Measurements from ENCODE around the gene HHAT. TPM values are rescaled to one million over a fixed set of nuclear protein-coding genes. Genes with fewer than 3 reads are reported as not detected.
"Not testable (repeated sequence)": the region's sequence is repeated elsewhere in the genome, so short reads cannot be mapped to it uniquely, and the experiment has no call there.

Gene HHAT
- total RNA-seq, 1 experiment from 2014 or later: 10.0 TPM

DNA sequence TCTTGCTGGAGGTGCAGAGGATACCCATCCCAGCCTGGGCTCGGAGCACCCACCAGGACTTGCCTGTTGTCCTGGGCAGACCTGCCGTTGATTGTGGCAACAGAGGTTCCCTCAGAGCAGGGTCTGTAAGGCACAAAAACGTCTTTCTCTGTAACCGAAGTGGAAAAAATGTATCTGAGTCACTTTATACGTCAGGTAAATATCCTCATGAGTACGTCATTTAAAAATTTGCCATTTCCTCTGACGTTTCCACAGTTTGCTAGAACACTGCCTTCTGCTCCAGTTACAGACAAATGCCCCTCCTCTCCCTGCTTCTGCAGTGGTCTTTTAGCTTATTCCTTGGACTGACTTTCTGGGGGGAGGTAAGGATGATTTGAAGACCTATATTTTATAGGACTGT lies 326.8 kb downstream of the HHAT start:
- no peaks in the 10 kb centered on the region for H3K9me3 ChIP-seq (replicated peaks)

DNA sequence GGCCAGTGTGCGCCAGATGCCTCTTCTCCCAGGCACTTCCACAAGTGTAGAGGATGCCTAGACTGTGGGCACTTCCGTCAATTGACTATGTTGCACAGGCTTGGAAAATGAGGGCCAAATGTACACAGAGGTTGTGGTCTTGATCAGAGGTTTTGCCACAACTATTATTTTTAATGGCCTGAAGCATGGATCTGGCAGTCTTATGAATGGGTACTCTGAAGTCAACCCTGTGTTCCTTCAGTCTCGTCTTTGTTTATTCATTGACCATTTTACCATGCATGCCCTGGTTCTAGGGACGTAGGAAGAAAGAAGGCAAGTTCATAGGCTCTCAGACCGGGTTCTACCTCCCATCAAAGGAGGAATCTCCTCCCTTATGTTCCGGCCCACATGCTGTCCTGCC lies 329.1 kb downstream of the HHAT start:
- no peaks in the 10 kb centered on the region for H3K9me3 ChIP-seq (replicated peaks)
- H3K4me1 ChIP-seq (replicated peaks): no peaks in the 10 kb centered on the region
- H3K4me3 ChIP-seq: no peak overlapping the region
- no peaks in the 10 kb centered on the region for H3K27me3 ChIP-seq (replicated peaks)
- no peak overlapping the region for H3K27ac ChIP-seq
- no peaks in the 10 kb centered on the region for H3K36me3 ChIP-seq
- no peak for DNase-seq (ENCODE audit: low read depth in 1 of 2, low spot score in 2 of 2)

More for the DNA sequence above, 326.8 kb downstream of the HHAT start:
- no peaks in the 10 kb centered on the region for H3K36me3 ChIP-seq
- H3K4me1 ChIP-seq (replicated peaks): no peaks in the 10 kb centered on the region
- no peak overlapping the region for H3K27ac ChIP-seq
- no peaks in the 10 kb centered on the region for H3K27me3 ChIP-seq (replicated peaks)
- no peak for DNase-seq (ENCODE audit: low read depth in 1 of 2, low spot score in 2 of 2)
- H3K4me3 ChIP-seq: no peak overlapping the region

DNA sequence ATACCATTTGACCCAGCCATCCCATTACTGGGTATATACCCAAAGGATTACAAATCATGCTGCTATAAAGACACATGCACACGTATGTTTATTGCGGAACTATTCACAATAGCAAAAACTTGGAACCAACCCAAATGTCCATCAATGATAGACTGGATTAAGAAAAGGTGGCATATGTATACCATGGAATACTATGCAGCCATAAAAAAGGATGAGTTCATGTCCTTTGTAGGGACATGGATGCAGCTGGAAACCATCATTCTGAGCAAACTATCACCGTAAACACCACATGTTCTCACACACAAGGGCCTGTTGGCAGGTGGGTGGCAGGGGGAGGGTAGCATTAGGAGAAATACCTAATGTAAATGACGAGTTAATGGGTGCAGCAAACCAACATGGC lies 332.8 kb downstream of the HHAT start:
- H3K27ac ChIP-seq; H3K4me1 ChIP-seq (replicated peaks); H3K4me3 ChIP-seq; DNase-seq (ENCODE audit: low read depth in 1 of 2, low spot score in 2 of 2); H3K9me3 ChIP-seq (replicated peaks); H3K27me3 ChIP-seq (replicated peaks); H3K36me3 ChIP-seq: not testable (repeated sequence)

DNA sequence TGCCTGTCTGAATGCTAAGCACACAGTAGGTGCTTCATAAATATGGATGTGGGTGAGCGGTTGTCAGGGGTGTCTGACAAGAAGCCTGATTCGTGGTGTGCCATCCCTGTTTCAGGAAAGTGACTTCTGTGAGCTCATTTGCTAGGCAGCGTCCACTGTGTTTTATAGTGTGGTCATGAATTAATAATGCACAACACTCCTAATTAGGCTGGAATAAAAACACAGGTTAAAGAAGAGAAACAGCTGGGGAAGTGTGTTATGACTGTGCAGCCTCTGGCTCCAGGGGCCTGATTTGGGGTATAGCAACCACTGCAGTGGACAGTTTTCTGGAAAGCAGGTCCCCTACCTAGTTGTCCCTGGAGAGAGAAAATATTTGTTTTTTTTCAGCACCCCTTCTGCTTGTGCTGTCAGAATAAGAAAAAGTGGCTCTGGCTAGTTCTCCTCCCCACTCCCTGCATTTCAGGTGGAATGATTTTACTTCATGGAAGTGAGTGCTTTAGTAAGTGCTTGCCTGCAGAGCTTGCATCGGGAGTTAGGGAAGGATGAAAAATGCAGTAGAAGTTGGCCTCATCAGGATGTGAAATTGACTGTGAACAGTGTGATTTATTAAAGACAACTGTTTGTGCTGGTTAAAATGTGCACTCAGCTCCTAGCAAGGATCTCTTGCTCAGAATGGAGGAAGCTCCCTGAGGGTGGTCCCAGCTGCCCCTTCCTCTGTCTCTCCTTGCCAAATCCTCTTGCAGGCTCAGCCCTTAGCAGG lies 333.8 kb downstream of the HHAT start:
- Histone ChIP-seq H3K27me3 (replicated peaks) (no peaks in the 10 kb centered on the region), H3K4me3 (no peak overlapping the region), H3K4me1 (replicated peaks) (no peaks in the 10 kb centered on the region), H3K27ac (no peak overlapping the region), H3K9me3 (replicated peaks) (no peaks in the 10 kb centered on the region), H3K36me3 (no peaks in the 10 kb centered on the region)
- DNase-seq (ENCODE audit: low read depth in 1 of 2, low spot score in 2 of 2): no peak

DNA sequence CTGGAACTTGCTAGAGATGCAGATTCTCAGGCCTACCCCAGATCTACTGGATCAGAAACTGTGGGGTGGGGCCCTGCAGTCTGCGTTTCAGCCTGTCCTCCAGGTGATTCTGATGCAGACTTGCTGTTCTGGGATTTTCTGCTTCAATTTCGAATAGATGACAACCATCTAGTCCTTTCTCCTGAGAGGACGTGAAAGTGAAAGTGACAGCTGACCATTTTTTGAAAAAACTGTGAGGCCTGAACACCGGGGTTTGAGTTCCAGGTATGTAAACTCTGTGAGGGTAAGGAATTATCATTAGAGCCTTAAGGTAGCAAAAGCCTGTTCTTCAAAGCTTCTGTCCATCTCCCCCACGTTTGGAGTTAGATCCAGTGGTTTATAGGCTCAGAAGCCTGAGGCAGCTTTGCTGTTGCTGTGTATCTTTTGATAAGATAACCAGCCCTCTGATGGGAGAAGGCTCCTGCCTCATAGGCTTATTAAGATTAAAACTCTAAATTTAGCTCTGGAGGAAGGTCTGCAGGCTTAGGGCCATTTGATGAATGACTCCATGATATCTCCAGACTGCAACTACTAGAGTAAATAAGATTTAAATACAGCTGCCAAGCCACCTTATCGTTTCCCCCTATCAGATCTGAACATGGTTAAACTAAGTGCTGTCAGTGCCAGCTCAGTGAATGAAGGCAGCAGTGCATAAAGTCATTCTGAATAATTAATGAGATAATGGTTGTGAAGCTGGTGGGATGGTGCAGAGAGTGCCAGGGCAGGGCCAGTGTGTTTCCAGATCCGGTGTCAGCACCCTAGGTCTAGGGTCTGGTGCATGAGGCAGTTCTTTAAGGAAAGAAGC lies 335.2 kb downstream of the HHAT start:
- no peaks in the 10 kb centered on the region for H3K9me3 ChIP-seq (replicated peaks)
- no peaks in the 10 kb centered on the region for H3K4me1 ChIP-seq (replicated peaks)
- no peak for DNase-seq (ENCODE audit: low read depth in 1 of 2, low spot score in 2 of 2)
- H3K27ac ChIP-seq: no peak overlapping the region
- no peak overlapping the region for H3K4me3 ChIP-seq
- H3K36me3 ChIP-seq: no peaks in the 10 kb centered on the region
- H3K27me3 ChIP-seq (replicated peaks): no peaks in the 10 kb centered on the region

DNA sequence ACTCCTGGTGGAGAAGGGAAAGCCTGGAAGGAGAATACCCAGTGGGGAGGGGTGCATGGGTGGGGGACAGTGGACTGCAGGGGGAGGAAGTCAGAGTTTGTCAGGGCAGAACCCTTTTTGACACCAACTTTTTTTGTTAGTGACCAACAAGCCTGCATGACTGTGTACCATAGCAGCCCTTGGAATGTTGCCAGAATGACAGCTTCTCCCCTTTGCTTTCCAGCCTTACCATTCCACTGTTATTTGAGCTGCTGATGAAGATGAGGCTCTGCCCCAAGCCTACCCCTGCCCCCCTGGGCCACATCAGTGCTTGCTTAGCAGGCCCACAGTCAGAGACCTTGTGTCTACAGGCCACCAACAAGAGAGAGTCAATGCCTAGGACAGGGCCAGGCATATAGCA lies 341.2 kb downstream of the HHAT start:
- Histone ChIP-seq H3K27me3 (replicated peaks) (no peaks in the 10 kb centered on the region), H3K9me3 (replicated peaks) (no peaks in the 10 kb centered on the region), H3K4me1 (replicated peaks) (no peaks in the 10 kb centered on the region), H3K4me3 (no peak overlapping the region), H3K27ac (no peak overlapping the region), H3K36me3 (no peaks in the 10 kb centered on the region)
- no peak for DNase-seq (ENCODE audit: low read depth in 1 of 2, low spot score in 2 of 2)

DNA sequence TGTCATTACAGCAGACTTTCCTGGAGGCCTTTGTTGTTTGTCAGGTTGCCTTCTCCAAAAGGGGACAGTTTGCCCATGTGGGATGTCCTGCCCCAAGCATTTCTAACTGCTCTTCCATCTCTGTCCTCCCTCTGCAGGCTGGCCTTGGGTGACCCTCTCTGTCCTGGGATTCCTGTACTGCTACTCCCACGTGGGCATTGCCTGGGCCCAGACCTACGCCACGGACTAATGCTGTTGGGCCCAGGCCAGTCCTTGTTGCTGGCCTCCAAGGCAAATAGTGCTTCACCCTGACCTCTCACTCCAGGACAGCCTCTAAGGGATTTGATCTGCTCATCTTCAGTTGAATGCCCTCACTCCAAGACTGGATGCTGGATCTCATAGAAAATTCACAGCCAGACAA lies 345.4 kb downstream of the HHAT start:
- H3K4me1 ChIP-seq (replicated peaks): no peaks in the 10 kb centered on the region
- no peak overlapping the region for H3K27ac ChIP-seq
- no peak overlapping the region for H3K4me3 ChIP-seq
- DNase-seq (ENCODE audit: low read depth in 1 of 2, low spot score in 2 of 2): no peak
- H3K27me3 ChIP-seq (replicated peaks): no peaks in the 10 kb centered on the region
- no peaks in the 10 kb centered on the region for H3K36me3 ChIP-seq
- H3K9me3 ChIP-seq (replicated peaks): no peaks in the 10 kb centered on the region

DNA sequence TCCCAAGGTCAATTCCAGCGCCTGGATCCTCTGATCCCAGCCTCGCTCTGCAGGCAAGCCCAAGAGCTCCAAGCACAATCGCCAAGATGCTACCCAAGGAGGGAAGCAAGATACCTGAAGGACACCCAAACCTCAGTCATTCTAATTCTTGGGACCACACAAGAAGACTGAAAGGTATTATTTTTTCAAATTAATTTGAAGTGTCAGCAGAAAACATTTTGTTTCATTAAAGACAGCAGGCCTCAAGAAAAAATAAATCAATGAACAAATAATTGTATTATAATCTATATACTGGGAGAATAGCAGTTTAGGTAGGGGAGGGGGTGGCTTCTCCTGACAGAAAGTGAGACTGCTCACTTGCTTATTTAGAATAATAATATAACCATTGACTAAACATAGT lies 347.8 kb downstream of the HHAT start:
- H3K9me3 ChIP-seq (replicated peaks): no peaks in the 10 kb centered on the region

DNA sequence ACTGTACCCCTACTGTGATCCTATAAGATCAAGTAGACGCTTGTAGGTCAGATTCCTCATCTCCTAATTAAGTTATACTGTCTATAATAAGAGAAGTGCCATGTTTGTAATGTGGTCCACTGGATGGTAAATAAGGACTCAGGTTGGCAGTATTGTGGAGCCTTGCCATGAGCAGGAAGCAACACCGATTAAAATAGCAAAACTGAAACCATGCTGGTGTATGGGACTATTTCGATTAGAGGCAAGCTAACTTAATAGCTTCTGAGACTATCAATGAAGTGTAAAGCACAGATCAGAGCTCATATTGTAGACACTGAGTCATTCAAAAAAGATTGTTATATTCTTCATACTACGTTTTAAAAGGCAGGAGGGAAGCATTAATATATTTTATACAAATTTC lies 348.8 kb downstream of the HHAT start:
- Histone ChIP-seq H3K4me3 (no peak overlapping the region), H3K36me3 (no peaks in the 10 kb centered on the region), H3K27me3 (replicated peaks) (no peaks in the 10 kb centered on the region), H3K9me3 (replicated peaks) (no peaks in the 10 kb centered on the region), H3K27ac (no peak overlapping the region), H3K4me1 (replicated peaks) (no peaks in the 10 kb centered on the region)
- no peak for DNase-seq (ENCODE audit: low read depth in 1 of 2, low spot score in 2 of 2)

More for the DNA sequence above, 347.8 kb downstream of the HHAT start:
- Histone ChIP-seq H3K27ac (no peak overlapping the region), H3K36me3 (no peaks in the 10 kb centered on the region), H3K27me3 (replicated peaks) (no peaks in the 10 kb centered on the region), H3K4me1 (replicated peaks) (no peaks in the 10 kb centered on the region), H3K4me3 (no peak overlapping the region)
- no peak for DNase-seq (ENCODE audit: low read depth in 1 of 2, low spot score in 2 of 2)

DNA sequence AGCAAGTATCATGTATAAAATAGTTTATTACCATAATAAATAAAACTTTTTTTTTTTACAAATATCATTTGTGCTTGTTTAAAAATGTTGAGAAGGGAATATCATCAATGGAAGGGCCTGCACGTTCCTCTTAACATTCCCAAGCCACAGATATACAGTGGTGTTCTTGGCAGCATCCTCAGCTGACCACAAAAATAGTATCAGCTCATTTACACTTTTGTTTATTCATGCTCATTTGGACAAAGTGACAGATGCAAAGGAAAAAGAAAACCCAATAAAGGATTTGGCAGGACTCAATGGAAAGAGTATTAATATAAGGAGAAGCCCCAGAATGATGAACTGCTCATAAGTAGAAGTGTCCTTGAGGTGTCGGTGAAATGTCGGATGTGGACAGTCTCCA lies 349.6 kb downstream of the HHAT start:
- no peaks in the 10 kb centered on the region for H3K4me1 ChIP-seq (replicated peaks)
- no peaks in the 10 kb centered on the region for H3K36me3 ChIP-seq
- no peak overlapping the region for H3K4me3 ChIP-seq
- no peaks in the 10 kb centered on the region for H3K9me3 ChIP-seq (replicated peaks)
- DNase-seq (ENCODE audit: low read depth in 1 of 2, low spot score in 2 of 2): no peak
- no peak overlapping the region for H3K27ac ChIP-seq
- no peaks in the 10 kb centered on the region for H3K27me3 ChIP-seq (replicated peaks)

DNA sequence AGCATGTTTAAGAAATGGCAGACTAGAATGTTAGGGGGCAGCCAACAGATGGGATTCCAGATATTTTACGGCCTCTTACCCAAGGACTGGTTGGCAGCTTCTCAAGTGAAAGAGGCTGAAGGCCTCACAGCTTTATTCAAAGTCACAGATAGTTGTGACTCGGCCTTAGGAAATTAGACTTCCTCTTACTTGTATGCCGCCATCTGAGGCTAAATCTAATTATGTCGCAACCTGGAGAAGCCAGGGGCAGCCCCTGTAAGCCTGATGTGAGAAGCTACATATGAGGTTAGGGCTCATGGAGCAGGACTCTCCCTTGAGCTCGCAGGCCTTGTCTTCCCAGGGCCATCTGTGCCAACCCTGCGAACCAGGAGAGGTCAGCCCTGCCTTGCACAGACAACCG lies 352.5 kb downstream of the HHAT start:
- H3K9me3 ChIP-seq (replicated peaks): no peaks in the 10 kb centered on the region
- no peak overlapping the region for H3K27ac ChIP-seq
- no peaks in the 10 kb centered on the region for H3K4me1 ChIP-seq (replicated peaks)
- no peak overlapping the region for H3K4me3 ChIP-seq
- DNase-seq (ENCODE audit: low read depth in 1 of 2, low spot score in 2 of 2): no peak
- no peaks in the 10 kb centered on the region for H3K36me3 ChIP-seq
- H3K27me3 ChIP-seq (replicated peaks): no peaks in the 10 kb centered on the region

DNA sequence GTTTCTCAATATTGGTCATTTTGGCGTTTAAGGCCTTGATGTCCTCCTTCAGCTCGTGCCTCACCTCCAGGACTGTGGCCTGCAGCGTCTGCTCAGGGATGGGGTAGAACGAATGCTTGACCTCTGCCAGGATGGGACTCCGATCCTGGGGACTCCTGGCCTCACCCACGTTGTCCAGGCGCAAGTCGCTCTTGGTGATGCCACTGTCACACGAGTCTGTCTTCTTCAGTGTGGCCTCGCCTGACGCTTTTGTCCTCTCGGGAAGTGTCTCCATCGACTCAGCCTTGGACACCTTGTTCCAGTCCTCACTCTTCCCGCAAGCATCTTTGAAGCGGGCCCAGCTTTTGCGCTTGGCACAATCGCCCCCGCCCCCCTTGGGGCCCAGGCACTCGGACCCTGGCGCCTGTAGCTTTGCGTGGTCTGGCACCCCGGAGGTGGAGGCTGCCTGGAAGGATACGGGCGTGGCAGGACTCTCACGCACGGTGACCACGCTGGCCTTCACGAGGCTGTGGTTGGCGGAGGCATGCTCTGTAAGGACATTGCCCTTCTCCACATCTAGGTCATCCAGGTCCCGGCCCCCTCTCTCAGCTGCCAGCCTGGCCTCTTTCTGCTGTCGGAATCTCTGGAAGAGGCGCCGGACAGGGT lies 354.8 kb downstream of the HHAT start:
- Histone ChIP-seq H3K4me3 (no peak overlapping the region), H3K36me3 (no peaks in the 10 kb centered on the region), H3K9me3 (replicated peaks) (no peaks in the 10 kb centered on the region), H3K4me1 (replicated peaks) (no peaks in the 10 kb centered on the region), H3K27ac (no peak overlapping the region), H3K27me3 (replicated peaks) (no peaks in the 10 kb centered on the region)
- no peak for DNase-seq (ENCODE audit: low read depth in 1 of 2, low spot score in 2 of 2)

DNA sequence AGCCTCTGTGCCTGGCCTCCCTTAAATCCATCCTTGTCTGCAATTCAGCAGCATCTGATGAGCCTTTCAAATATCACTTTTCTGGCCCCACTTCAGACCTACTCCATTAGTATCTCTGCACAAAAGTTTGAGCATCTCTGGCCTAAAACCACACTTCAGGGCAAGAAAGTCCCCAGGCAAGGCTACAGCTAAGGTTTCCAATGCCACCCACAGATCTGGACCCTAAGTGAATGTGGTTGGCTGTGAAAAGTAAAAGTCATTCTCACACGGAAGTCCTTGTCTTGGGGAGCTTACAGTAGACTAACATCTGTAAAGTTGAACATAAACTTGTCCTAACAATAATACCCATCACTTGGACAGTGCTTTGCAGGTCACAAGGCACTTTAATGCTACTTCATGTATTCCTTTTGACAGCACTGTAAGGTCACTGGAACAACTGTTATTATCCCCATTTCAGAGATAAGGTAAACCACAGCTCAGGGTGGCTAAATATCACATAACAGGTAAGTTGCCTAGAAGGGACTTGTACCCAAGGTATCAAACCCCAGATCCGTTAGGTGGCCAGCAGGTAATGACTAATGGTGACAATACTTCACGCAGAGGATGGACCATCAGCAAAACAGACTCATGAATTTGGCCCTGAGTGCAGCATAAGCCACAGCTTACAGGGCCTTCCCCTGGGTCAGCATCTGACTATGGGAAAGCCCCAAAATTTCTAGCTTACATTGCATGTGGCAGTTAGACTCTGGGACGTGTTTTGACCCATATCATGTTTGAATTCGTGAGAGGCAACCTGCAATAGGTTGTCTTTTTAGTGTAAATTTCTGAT lies 356.0 kb downstream of the HHAT start:
- Histone ChIP-seq H3K4me1 (replicated peaks) (no peaks in the 10 kb centered on the region), H3K9me3 (replicated peaks) (no peaks in the 10 kb centered on the region), H3K4me3 (no peak overlapping the region), H3K36me3 (no peaks in the 10 kb centered on the region), H3K27ac (no peak overlapping the region), H3K27me3 (replicated peaks) (no peaks in the 10 kb centered on the region)
- no peak for DNase-seq (ENCODE audit: low read depth in 1 of 2, low spot score in 2 of 2)

All from SJSA1 (cell line).